H1 (cell line): ENCODE data around the gene VSTM4. TPM values are rescaled to one million over a fixed set of nuclear protein-coding genes. Genes with fewer than 3 reads are reported as not detected.
A peak's percentile ranks its signal among the peaks of the same experiment; 100 is the strongest.

Experiments
- CTCF ChIA-PET: fragments of 300-600 bp; sonication (Branson Sonifier 250); formaldehyde crosslinking; loops from one replicate; lab custom pipeline; 2021; ENCODE audit not compliant: partially characterized antibody; lab: Charles Lee
- POLR2A ChIA-PET: fragments of 300-600 bp; sonication (Branson Sonifier 250); formaldehyde crosslinking; loops from one replicate; lab custom pipeline; 2021; ENCODE audit warnings: inconsistent platforms; ENCODE audit not compliant: partially characterized antibody; lab: Charles Lee
- DNase-seq, 2 experiments: peaks; one replicate each; pipeline versions ENCODE4 v3.0.0 to v3.0.0-alpha.2; 2010 to 2022; ENCODE audit warnings: low spot score in 2 of 2, low read depth in 1 of 2, mixed read lengths in 1 of 2
- FAIRE-seq: peaks from 2 replicates; lab custom pipeline; 2011; peaks lifted over from hg19 to GRCh38; lab: Jason Lieb, UNC
- H2AFZ ChIP-seq: 2 replicates; pipeline ENCODE4 v1.8.1; 2012; ENCODE audit warnings: low read length, inconsistent platforms
- H2AK5ac ChIP-seq: 2 replicates; pipeline ENCODE4 v1.6.1; 2013; ENCODE audit warnings: low read depth, low read length
- H2BK120ac ChIP-seq: replicated peaks from 2 replicates; pipeline ENCODE3; 2013; ENCODE audit warnings: low read depth, low read length, inconsistent platforms
- H2BK12ac ChIP-seq: 2 replicates; pipeline ENCODE4 v1.6.1; 2013; ENCODE audit warnings: low read depth, low read length
- H2BK15ac ChIP-seq: 2 replicates; pipeline ENCODE4 v1.6.1; 2013; ENCODE audit warnings: low read length
- H2BK20ac ChIP-seq: 2 replicates; pipeline ENCODE4 v1.6.1; 2013; ENCODE audit warnings: low read length
- H2BK5ac ChIP-seq: 2 replicates; pipeline ENCODE4 v1.6.1; 2013; ENCODE audit warnings: low read depth, low read length
- H3K14ac ChIP-seq: 2 replicates; pipeline ENCODE4 v1.6.1; 2013; ENCODE audit warnings: inconsistent platforms; ENCODE audit not compliant: insufficient read length
- H3K18ac ChIP-seq: 2 replicates; pipeline ENCODE4 v1.6.1; 2013; ENCODE audit warnings: low read length; ENCODE audit errors: extremely low read depth
- H3K23ac ChIP-seq: 2 replicates; pipeline ENCODE4 v1.6.1; 2013; ENCODE audit warnings: inconsistent platforms; ENCODE audit not compliant: insufficient read length
- H3K23me2 ChIP-seq: 2 replicates; pipeline ENCODE4 v1.6.1; 2013; ENCODE audit warnings: low read depth, low read length
- H3K27ac ChIP-seq: 2 replicates; pipeline ENCODE4 v1.6.1; 2011; ENCODE audit warnings: low read depth, low read length, inconsistent platforms
- H3K27me3 ChIP-seq, 4 experiments: replicated peaks in 1 of 4; 1 replicate in 1 of 4; 2 replicates in 3 of 4; pipeline versions ENCODE4 v1.6.1 to v1.8.1; 2011 to 2013; ENCODE audit warnings: low read length in 3 of 4, mild to moderate bottlenecking in 3 of 4, inconsistent platforms in 2 of 4, mixed read lengths in 2 of 4, moderate library complexity in 1 of 4; ENCODE audit not compliant: control insufficient read depth in 3 of 4, insufficient read depth in 3 of 4; ENCODE audit errors: extremely low read depth in 1 of 4
- H3K36me3 ChIP-seq, 4 experiments: 2 replicates each; pipeline versions ENCODE4 v1.6.1 to v1.8.1; 2011 to 2013; ENCODE audit warnings: mild to moderate bottlenecking in 4 of 4, low read length in 3 of 4, moderate library complexity in 2 of 4, control low read depth in 1 of 4, inconsistent platforms in 1 of 4; ENCODE audit not compliant: insufficient read depth in 4 of 4, control insufficient read depth in 2 of 4
- H3K4ac ChIP-seq: replicated peaks from 2 replicates; pipeline ENCODE3; 2013; ENCODE audit warnings: low read length, low read depth, mixed read lengths, inconsistent platforms; ENCODE audit not compliant: insufficient read length
- H3K4me1 ChIP-seq, 4 experiments: replicated peaks in 1 of 4; 1 replicate in 1 of 4; 2 replicates in 3 of 4; pipeline versions ENCODE4 v1.6.1 to v1.8.1; 2011 to 2013; ENCODE audit warnings: low read length in 3 of 4, inconsistent platforms in 2 of 4, mixed read lengths in 1 of 4; ENCODE audit not compliant: insufficient read depth in 4 of 4, control insufficient read depth in 3 of 4
- H3K4me2 ChIP-seq, 2 experiments: 2 replicates each; pipeline versions ENCODE4 v1.6.1 to v1.8.1; 2011 to 2013; ENCODE audit warnings: low read depth in 2 of 2, low read length in 2 of 2, control low read depth in 1 of 2, inconsistent platforms in 1 of 2, mild to moderate bottlenecking in 1 of 2; ENCODE audit not compliant: insufficient read depth in 1 of 2
- H3K4me3 ChIP-seq, 4 experiments: fragments of 200-600, 300-600 bp in 1 of 4; sonication (generic), shearing (Covaris generic), sonication (Bioruptor Twin) in 1 of 4; 2 replicates each; pipeline versions ENCODE4 v1.5.1 to v1.8.1; 2011 to 2016; ENCODE audit warnings: low read length in 4 of 4, low read depth in 3 of 4, control low read depth in 2 of 4, inconsistent platforms in 2 of 4, mild to moderate bottlenecking in 2 of 4, mixed read lengths in 1 of 4, moderate library complexity in 1 of 4; ENCODE audit not compliant: insufficient read depth in 2 of 4; ENCODE audit errors: extremely low read depth in 1 of 4
- H3K56ac ChIP-seq: replicated peaks from 2 replicates; pipeline ENCODE3; 2013; ENCODE audit warnings: low read depth, mild to moderate bottlenecking, mixed read lengths, low read length, inconsistent platforms; ENCODE audit not compliant: insufficient read length
- H3K79me1 ChIP-seq: 2 replicates; pipeline ENCODE4 v1.6.1; 2013; ENCODE audit warnings: low read depth, low read length, control low read depth
- H3K79me2 ChIP-seq, 2 experiments: 2 replicates each; pipeline versions ENCODE4 v1.6.1 to v1.8.1; 2012 to 2013; ENCODE audit warnings: low read length in 2 of 2, mild to moderate bottlenecking in 2 of 2, inconsistent platforms in 1 of 2; ENCODE audit not compliant: insufficient read depth in 2 of 2, control insufficient read depth in 1 of 2
- H3K9ac ChIP-seq, 4 experiments: replicated peaks in 1 of 4; 1 replicate in 1 of 4; 2 replicates in 3 of 4; pipeline versions ENCODE4 v1.6.1 to v1.8.1; 2011 to 2013; ENCODE audit warnings: low read depth in 3 of 4, low read length in 3 of 4, control low read depth in 2 of 4, mild to moderate bottlenecking in 2 of 4, moderate library complexity in 2 of 4, inconsistent platforms in 1 of 4; ENCODE audit errors: extremely low read depth in 1 of 4
- H3K9me3 ChIP-seq, 2 experiments: 2 replicates each; pipeline versions ENCODE4 v1.6.1 to v1.8.1; 2012 to 2013; ENCODE audit warnings: mild to moderate bottlenecking in 2 of 2, moderate library complexity in 2 of 2, control low read depth in 1 of 2, inconsistent platforms in 1 of 2, low read depth in 1 of 2, low read length in 1 of 2, mixed read lengths in 1 of 2; ENCODE audit not compliant: insufficient read depth in 2 of 2
- H4K20me1 ChIP-seq, 2 experiments: replicated peaks in 1 of 2; 2 replicates each; pipeline versions ENCODE3 to v1.8.1; 2011 to 2013; ENCODE audit warnings: inconsistent platforms in 2 of 2, low read length in 2 of 2, mild to moderate bottlenecking in 1 of 2; ENCODE audit not compliant: insufficient read depth in 2 of 2, control insufficient read depth in 1 of 2
- H4K5ac ChIP-seq: 2 replicates; pipeline ENCODE4 v1.6.1; 2013; ENCODE audit warnings: low read length, low read depth, mixed read lengths, inconsistent platforms; ENCODE audit not compliant: insufficient read length
- H4K8ac ChIP-seq: 2 replicates; pipeline ENCODE4 v1.8.0; 2013; ENCODE audit warnings: mild to moderate bottlenecking, moderate library complexity, low read length, inconsistent platforms; ENCODE audit not compliant: insufficient read depth; ENCODE audit errors: extremely low read depth
- H4K91ac ChIP-seq: replicated peaks from 2 replicates; pipeline ENCODE3; 2013; ENCODE audit warnings: low read length, mixed read lengths, inconsistent platforms; ENCODE audit not compliant: insufficient read length
- CBX5 ChIP-seq: fragments of 300-800, 300-1000 bp; sonication (generic); IDR thresholded peaks from 2 replicates; pipeline ENCODE4 v1.7.1; 2016; ENCODE audit warnings: antibody characterized with exemption, low read length, low read depth
- CHD1 ChIP-seq: IDR thresholded peaks from 2 replicates; pipeline ENCODE4 v1.6.1; 2012; ENCODE audit warnings: low read depth, low read length, improper control_type of control experiment
- CREB1 ChIP-seq: IDR thresholded peaks from 2 replicates; pipeline ENCODE4 v1.6.1; 2012; ENCODE audit warnings: inconsistent platforms
- EGR1 ChIP-seq: IDR thresholded peaks from 2 replicates; pipeline ENCODE4 v1.6.1; 2011; ENCODE audit warnings: low read depth, low read length, borderline replicate concordance
- NANOG ChIP-seq: IDR thresholded peaks from 2 replicates; pipeline ENCODE4 v1.6.1; 2011; ENCODE audit warnings: low read length, low read depth, mild to moderate bottlenecking, inconsistent platforms; ENCODE audit not compliant: insufficient read depth, poor library complexity, severe bottlenecking
- RBBP5 ChIP-seq: IDR thresholded peaks from 2 replicates; pipeline ENCODE4 v1.7.1; 2012; ENCODE audit warnings: low read depth, mild to moderate bottlenecking, inconsistent platforms, low read length, moderate library complexity, borderline replicate concordance
- SIRT6 ChIP-seq: IDR thresholded peaks from one replicate; pipeline ENCODE4 v1.7.1; 2012; ENCODE audit warnings: low read length, inconsistent platforms
- YY1 ChIP-seq: IDR thresholded peaks from 2 replicates; pipeline ENCODE4 v1.6.1; 2011; ENCODE audit warnings: low read depth, mild to moderate bottlenecking, low read length
- ZNF274 ChIP-seq: IDR thresholded peaks from 2 replicates; pipeline ENCODE4 v1.7.0; 2012; ENCODE audit warnings: low read length, borderline replicate concordance; ENCODE audit errors: extremely low read depth
- WGBS, 2 experiments: shearing (Covaris generic) in 1 of 2; methylation state at CpG; one replicate each; pipeline versions ENCODE4 v1.1.6 to v1.1.7; 2013 to 2015; ENCODE audit warnings: low lambda C conversion rate in 2 of 2, mixed read lengths in 2 of 2, inconsistent platforms in 1 of 2, low coverage in 1 of 2, missing lambda C conversion rate in 1 of 2; ENCODE audit not compliant: insufficient replicate concordance in 2 of 2, insufficient coverage in 1 of 2, insufficient read length in 1 of 2; ENCODE audit errors: extremely low coverage in 1 of 2, missing lambda C conversion rate in 1 of 2; 5-methylcytosine and 5-hydroxymethylcytosine counted together
- polyA plus RNA-seq, 7 experiments: library from polyadenylated mRNA; depleted of rRNA in 3 of 7; stranded (reverse) in 5 of 7; unstranded in 2 of 7; fragments of >200 nt in 5 of 7; fragments of 200-250 nt in 2 of 7; gene quantifications; 1 replicate in 5 of 7; 2 replicates in 1 of 7; 4 replicates in 1 of 7; pipeline versions ENCODE4 v1.2.1 to v1.2.3, GENCODE V29; 2011 to 2013; ENCODE audit warnings: missing spikeins in 2 of 7, mixed read lengths in 2 of 7
- total RNA-seq: library from RNA; stranded (reverse); fragmentation: NEBNext Ultra II Directional; extraction: Animal tissue kit (Norgen Biotek cat#: 25700); gene quantifications from 2 replicates; pipeline ENCODE4 v1.2.1, GENCODE V29; 2021
- TF ChIP-seq, protein P1 (sequence below): IDR thresholded peaks from 2 replicates; pipeline ENCODE4 v1.6.1; 2012; ENCODE audit warnings: low read length, inconsistent platforms
- TF ChIP-seq, protein P2 (sequence below): IDR thresholded peaks from 2 replicates; pipeline ENCODE4 v1.6.1; 2012; ENCODE audit warnings: inconsistent platforms

The VSTM4 gene
- total and polyA plus RNA-seq, 2 of the 8 experiments (the other 6 are each of a cell fraction or from before 2014, with no cell fraction given), result 0.48 to 0.73 TPM

DNA sequence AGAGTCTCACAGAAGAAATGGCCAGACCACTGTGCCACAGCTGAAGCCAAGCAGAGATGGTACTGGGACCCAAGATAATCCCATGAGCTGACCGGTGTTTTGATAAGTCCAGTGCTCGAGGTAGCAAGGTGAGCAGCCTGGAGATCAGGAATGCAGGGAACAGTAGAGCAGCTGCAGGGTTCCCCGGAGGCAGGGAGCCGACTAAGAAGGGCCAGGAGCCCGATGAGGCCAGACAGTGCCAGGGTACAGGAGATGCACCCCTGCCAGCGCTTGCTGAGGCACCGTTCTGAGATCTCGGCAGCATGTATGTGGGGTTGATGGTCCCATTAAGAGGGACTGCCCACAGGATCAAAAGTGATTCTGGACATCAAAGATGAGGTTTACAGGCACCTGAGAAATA is 47.1 kb downstream of the VSTM4 start:
- ChIA-PET CTCF (no interaction called here), POLR2A (no interaction called here)
- H3K36me3 ChIP-seq, result no peaks in the 10 kb centered on the region
- H4K91ac ChIP-seq, result no peak overlapping the region
- H3K23ac ChIP-seq, result no peak overlapping the region
- no peak overlapping the region for H3K4ac ChIP-seq
- no peak overlapping the region for H2BK12ac ChIP-seq
- no peak overlapping the region for H2BK5ac ChIP-seq
- no peaks in the 10 kb centered on the region; a peak in 1 of 4 replicates for H3K9me3 ChIP-seq
- H2BK20ac ChIP-seq, result no peak overlapping the region
- DNase-seq (peak in 1 of 2 experiments; percentile 20), FAIRE-seq (no peak)
- no peaks in the 10 kb centered on the region for H4K20me1 ChIP-seq
- no peaks in the 10 kb centered on the region for H3K23me2 ChIP-seq
- H3K79me1 ChIP-seq, result no peaks in the 10 kb centered on the region
- H3K4me2 ChIP-seq, result no peak overlapping the region
- 92% methylated on average over 8 of the region's 8 CpGs; no CpG with 5 or more reads in 1 of the 2 experiments for WGBS, 2 experiments
- no peak overlapping the region for H2BK120ac ChIP-seq
- no peak overlapping the region for H2AK5ac ChIP-seq
- H4K5ac ChIP-seq, result no peak overlapping the region
- H3K56ac ChIP-seq, result no peak overlapping the region
- H2BK15ac ChIP-seq, result no peak overlapping the region
- no peaks in the 10 kb centered on the region for H3K4me1 ChIP-seq
- H3K18ac ChIP-seq, result no peak overlapping the region
- H3K4me3 ChIP-seq, result no peak overlapping the region
- no peaks in the 10 kb centered on the region for H3K27me3 ChIP-seq
- no peak overlapping the region for H3K9ac ChIP-seq
- no peak overlapping the region for H2AFZ ChIP-seq
- H3K79me2 ChIP-seq, result no peaks in the 10 kb centered on the region
- TF ChIP-seq CREB1, result no peak
- TF ChIP-seq ZNF274, result no peak
- TF ChIP-seq RBBP5, result no peak
- no peak for TF ChIP-seq CBX5
- TF ChIP-seq, protein P1, sequence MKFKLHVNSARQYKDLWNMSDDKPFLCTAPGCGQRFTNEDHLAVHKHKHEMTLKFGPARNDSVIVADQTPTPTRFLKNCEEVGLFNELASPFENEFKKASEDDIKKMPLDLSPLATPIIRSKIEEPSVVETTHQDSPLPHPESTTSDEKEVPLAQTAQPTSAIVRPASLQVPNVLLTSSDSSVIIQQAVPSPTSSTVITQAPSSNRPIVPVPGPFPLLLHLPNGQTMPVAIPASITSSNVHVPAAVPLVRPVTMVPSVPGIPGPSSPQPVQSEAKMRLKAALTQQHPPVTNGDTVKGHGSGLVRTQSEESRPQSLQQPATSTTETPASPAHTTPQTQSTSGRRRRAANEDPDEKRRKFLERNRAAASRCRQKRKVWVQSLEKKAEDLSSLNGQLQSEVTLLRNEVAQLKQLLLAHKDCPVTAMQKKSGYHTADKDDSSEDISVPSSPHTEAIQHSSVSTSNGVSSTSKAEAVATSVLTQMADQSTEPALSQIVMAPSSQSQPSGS, result no peak
- TF ChIP-seq, protein P2, sequence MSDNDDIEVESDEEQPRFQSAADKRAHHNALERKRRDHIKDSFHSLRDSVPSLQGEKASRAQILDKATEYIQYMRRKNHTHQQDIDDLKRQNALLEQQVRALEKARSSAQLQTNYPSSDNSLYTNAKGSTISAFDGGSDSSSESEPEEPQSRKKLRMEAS, result no peak
- no peak for TF ChIP-seq NANOG
- TF ChIP-seq YY1, result no peak
- no peak for TF ChIP-seq CHD1
- no peak for TF ChIP-seq SIRT6
- no peak for TF ChIP-seq EGR1
- no peak overlapping the region for H3K14ac ChIP-seq
- H4K8ac ChIP-seq, result no peak overlapping the region
- no peak overlapping the region for H3K27ac ChIP-seq
